OCI-M2 (cell line): ENCODE results near the gene ZFPM1.

ENCODE experiments used
- DNase-seq: peaks from one replicate; lab custom pipeline; 2025; ENCODE audit not compliant: unreplicated experiment; lab: John Stamatoyannopoulos, UW

The ZFPM1 gene

GRCh38 chr16:88525663-88525990 is 72.5 kb downstream of the ZFPM1 start:
- no peak for DNase-seq

DNA sequence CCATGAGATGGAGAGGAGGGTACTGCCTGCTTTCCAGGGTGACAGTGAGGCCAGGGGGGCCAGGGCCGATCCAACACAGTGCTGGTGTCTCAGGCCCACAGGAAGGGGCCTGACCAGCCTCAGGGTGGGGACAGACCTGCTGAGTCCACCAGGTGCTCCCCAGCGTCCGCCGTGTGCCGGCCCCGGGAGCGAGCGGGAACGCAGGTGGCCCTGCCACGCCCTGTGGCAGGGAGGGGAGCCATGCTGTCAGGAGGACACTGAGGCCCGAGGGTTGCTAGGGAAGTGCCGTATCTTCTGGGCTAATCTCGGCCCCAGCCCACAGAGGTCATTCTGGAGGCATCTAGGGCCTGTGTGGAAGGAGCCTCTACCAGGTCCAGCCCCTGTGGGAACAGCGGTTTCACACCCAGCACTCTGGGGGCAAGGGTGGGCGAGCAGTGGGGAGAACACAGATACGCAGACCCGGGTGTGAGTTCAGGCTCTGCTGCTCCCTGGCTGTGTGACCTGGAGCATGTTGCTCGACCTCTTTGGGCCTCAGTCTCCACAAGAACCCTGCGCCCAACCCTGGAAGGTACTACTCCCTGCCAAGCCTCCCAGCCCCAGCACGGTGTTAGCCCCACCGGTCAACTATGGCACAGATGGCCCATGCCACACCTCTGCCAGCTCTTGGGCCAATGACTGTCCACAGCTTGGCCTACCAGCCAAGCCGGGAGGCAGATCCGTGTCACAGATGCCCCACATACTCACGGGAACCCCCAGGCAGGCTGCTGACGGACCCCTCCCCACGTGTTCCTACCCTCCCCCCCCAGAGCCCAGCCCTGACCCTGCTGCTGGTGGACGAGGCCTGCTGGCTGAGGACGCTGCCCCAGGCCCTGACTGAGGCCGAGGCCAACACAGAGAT is 73.2 kb downstream of the ZFPM1 start:
- no peak for DNase-seq

GRCh38 chr16:88526906-88527185 is 73.8 kb downstream of the ZFPM1 start:
- no peak for DNase-seq

GRCh38 chr16:88527186-88527936 is 74.3 kb downstream of the ZFPM1 start:
- DNase-seq, result no peak

DNA sequence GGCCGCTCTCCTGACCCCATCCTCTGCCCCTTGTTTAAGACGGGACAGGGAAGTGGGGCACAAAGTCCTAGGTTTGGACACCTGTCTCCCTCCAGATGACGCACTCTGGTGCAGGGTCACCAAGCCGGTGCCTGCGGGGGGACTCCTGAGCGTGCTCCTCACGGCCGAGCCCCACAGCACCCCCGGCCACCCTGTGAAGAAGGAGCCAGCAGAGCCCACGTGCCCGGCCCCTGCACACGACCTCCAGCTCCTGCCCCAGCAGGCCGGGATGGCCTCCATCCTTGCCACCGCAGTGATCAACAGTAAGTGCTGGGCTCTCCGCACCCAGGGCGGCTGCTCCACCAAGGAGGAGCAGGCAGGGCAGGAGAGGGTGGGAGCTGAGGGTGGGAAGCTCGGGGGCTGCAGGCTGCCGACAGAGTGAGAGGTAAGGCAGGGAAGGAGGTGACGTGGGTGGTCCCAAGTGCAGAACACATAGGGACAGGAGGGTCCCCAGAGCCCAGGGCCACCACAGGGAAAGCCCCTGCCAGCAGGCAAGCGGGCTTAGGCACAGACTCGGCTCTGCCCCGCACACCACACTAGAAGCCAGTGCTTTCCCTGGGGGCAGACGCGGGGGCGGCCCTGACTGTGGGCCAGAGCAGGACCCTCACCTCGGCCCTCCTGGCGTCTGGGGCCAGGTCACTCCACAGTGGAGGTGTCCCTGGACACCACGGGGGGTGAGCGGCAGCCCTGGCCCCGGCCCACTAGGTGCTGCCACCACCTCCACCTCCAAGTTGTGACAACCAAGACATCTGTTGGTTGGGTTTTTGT is 75.1 kb downstream of the ZFPM1 start:
- no peak for DNase-seq

GRCh38 chr16:88528902-88529318 is 75.8 kb downstream of the ZFPM1 start:
- no peak for DNase-seq

- DNase-seq, result no peak
These were observed 76.5 kb downstream of the ZFPM1 start for GRCh38 chr16:88529596-88529995.

- no peak for DNase-seq
These were observed 77.2 kb downstream of the ZFPM1 start for GRCh38 chr16:88530051-88530857.

- no peak for DNase-seq
These were observed 77.8 kb downstream of the ZFPM1 start for GRCh38 chr16:88530858-88531203.

GRCh38 chr16:88531346-88531745 is 78.3 kb downstream of the ZFPM1 start:
- no peak for DNase-seq

DNA sequence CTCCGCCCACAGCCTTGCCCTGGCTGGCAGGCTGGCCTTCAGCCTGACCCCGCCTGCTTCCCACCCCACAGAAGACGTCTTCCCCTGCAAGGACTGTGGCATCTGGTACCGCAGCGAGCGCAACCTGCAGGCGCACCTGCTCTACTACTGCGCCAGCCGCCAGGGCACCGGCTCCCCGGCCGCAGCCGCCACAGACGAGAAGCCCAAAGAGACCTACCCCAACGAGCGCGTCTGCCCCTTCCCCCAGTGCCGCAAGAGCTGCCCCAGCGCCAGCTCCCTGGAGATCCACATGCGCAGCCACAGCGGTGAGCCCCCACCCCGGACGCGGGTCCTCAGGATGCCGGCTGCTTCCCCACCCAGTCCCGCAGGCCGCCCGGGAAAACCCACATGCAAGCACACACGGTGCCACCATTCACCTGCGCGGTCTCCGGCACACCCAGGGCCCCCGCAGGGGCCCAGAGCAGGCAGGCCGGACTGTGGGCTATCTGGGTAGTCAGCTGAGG is 78.9 kb downstream of the ZFPM1 start:
- no peak for DNase-seq

GRCh38 chr16:88532434-88533241 is 79.6 kb downstream of the ZFPM1 start:
- DNase-seq, result no peak

DNA sequence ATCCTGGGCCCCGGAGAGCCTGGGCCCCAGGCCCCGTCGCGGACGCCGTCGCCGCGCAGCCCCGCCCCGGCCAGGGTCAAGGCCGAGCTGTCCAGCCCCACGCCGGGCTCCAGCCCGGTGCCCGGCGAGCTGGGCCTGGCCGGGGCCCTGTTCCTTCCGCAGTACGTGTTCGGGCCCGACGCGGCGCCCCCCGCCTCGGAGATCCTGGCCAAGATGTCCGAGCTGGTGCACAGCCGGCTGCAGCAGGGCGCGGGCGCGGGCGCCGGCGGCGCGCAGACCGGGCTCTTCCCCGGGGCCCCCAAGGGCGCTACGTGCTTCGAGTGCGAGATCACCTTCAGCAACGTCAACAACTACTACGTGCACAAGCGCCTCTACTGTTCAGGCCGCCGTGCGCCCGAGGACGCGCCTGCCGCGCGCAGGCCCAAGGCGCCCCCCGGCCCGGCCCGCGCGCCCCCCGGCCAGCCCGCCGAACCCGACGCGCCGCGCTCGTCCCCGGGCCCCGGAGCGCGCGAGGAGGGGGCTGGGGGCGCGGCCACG is 80.4 kb downstream of the ZFPM1 start:
- no peak for DNase-seq

- DNase-seq, result no peak
These were observed 81.0 kb downstream of the ZFPM1 start for GRCh38 chr16:88533932-88534637.

DNA sequence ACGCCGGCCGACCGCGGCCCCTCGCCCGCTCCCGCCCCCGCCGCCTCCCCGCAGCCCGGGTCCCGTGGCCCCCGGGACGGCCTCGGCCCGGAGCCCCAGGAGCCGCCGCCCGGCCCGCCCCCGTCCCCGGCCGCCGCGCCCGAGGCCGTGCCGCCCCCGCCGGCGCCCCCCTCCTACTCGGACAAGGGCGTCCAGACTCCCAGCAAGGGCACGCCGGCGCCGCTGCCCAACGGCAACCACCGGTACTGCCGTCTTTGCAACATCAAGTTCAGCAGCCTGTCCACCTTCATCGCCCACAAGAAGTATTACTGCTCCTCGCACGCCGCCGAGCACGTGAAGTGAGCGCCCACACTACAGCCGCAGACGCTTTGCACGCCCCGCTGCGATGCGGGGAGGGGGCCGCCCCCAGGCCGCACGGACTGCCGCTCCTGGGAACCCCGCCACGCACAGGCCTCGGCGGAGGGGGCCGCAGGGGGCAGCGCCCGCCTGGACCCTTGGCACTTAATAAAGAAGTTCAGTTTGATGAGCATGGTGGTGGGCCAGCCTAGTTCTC is 81.6 kb downstream of the ZFPM1 start:
- no peak for DNase-seq

DNA sequence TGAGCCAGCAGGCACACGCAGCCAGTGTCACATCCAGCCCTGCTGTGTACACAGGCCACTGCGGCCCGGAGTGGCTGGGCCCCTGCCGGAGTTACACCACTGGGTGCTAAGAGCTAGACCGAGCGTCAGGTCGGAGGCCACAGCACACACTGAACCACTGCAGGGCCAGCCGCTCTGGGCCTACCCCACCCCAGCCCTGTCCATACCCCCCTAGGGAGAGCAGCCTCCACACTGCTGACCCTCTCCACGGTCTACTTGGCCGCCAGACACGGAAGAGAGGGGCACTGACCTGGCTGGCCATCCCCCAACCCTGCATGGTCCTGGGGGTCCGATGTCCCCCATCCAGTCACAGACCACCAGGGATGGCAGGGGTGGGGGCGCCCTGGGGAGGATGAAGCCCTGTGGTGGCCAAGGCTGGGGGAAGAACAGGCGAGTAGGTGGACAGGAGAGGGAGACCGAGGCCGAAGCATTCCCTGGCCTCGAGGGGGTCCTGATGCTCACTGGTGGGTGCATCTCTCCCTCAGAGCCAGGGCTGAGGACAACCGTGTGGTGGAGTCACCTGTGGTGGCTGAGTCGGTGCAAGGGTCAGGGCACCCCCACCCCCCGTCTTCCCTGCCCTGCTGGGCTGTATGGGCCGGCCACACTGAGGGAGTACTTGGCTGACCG is 82.2 kb downstream of the ZFPM1 start:
- no peak for DNase-seq

DNA sequence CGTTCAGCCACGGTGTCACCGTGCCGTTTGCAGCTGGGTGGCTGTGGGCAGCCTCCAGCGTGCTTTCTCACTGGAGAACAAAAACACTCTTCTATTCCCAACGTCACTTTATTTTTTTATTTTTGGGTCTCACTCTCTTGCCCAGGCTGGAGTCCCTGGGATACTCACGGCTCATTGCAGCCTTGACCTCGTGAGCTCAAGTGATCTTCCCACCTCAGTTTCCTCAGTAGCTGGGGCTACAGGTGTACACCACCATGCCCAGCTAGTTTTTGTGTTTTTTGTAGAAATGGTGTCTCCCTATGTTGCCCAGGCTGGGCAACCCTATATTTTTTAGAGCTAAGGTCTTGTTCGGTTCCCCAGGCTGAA is 82.8 kb downstream of the ZFPM1 start:
- DNase-seq, result no peak

DNA sequence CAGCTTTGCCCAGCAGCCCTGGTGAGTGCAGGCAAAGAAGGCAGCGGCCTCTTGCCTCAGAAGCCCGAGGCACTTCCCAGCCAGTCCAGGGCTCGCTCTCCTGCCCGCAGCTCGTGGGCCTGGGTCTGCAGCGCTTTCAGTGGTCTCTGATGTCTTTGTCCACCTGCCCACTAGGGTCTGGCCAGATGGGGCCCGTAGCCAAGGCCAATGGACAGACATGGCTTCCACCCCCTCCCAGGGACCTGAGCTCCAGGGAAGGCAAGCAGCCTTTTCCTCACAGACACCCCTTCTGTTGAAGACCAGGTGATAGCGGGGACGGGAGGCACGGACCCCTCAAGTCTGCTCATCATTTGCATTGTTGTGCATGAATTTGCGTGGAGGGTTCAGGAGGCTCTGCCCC is 83.4 kb downstream of the ZFPM1 start:
- DNase-seq, result no peak
